PC-9 (cell line): ENCODE data around the gene CAB39L.

Experiments
- EZH2 ChIP-seq: fragments of 200-600 bp; sonication (generic); IDR thresholded peaks from 2 replicates; pipeline ENCODE4 v1.8.0; 2017; ENCODE audit warnings: antibody characterized with exemption, low read depth
- TF ChIP-seq, protein P1 (sequence below): fragments of 200-600 bp; sonication (generic); conservative IDR thresholded peaks from 2 replicates; pipeline ENCODE4 v1.6.1; 2017; ENCODE audit warnings: mixed run types, antibody characterized with exemption, mild to moderate bottlenecking, moderate library complexity

DNA sequence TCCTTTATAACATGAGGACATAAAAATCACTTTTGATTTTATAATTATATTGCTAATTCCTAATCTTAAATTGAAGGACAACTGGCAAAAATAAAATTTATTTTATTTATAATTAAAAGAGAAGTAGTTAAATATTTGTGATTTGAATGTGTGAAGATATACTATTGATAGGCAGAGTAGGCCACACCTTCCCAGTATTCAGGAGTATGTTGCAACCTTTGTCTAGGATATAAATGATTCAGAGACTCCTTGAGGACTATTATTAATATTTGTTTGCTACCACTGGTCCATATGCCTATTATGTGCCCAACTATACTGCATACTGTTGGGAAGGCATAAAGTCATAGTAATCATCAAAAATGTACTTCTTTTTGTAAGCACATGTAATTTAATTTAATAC is 101.9 kb downstream of the CAB39L start:
- TF ChIP-seq, protein P1, sequence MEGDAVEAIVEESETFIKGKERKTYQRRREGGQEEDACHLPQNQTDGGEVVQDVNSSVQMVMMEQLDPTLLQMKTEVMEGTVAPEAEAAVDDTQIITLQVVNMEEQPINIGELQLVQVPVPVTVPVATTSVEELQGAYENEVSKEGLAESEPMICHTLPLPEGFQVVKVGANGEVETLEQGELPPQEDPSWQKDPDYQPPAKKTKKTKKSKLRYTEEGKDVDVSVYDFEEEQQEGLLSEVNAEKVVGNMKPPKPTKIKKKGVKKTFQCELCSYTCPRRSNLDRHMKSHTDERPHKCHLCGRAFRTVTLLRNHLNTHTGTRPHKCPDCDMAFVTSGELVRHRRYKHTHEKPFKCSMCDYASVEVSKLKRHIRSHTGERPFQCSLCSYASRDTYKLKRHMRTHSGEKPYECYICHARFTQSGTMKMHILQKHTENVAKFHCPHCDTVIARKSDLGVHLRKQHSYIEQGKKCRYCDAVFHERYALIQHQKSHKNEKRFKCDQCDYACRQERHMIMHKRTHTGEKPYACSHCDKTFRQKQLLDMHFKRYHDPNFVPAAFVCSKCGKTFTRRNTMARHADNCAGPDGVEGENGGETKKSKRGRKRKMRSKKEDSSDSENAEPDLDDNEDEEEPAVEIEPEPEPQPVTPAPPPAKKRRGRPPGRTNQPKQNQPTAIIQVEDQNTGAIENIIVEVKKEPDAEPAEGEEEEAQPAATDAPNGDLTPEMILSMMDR = no peak
- no peak for TF ChIP-seq EZH2
